Progenitor cell of endocrine pancreas (in vitro differentiated cells): ENCODE results near the gene OTOR. TPM values are rescaled to one million over a fixed set of nuclear protein-coding genes. Genes with fewer than 3 reads are reported as not detected.

ENCODE experiments used
- DNase-seq: peaks from one replicate; pipeline ENCODE4 v3.0.0; 2021; ENCODE audit warnings: low spot score; ENCODE audit not compliant: unreplicated experiment
- H3K27ac Mint-ChIP-seq: 2 replicates; pipeline ENCODE4 v1.8.0; 2021; ENCODE audit warnings: mild to moderate bottlenecking, moderate library complexity, mixed read lengths
- H3K27me3 Mint-ChIP-seq: 2 replicates; pipeline ENCODE4 v1.8.0; 2021; ENCODE audit warnings: mixed read lengths
- H3K36me3 Mint-ChIP-seq: 2 replicates; pipeline ENCODE4 v1.8.0; 2022; ENCODE audit warnings: mixed read lengths; ENCODE audit not compliant: insufficient read depth
- H3K4me1 Mint-ChIP-seq: 2 replicates; pipeline ENCODE4 v1.8.0; 2021; ENCODE audit warnings: low read depth, mixed read lengths
- H3K4me3 Mint-ChIP-seq: 2 replicates; pipeline ENCODE4 v1.8.0; 2021; ENCODE audit warnings: low read depth, mild to moderate bottlenecking, moderate library complexity, mixed read lengths
- H3K9me3 Mint-ChIP-seq: 2 replicates; pipeline ENCODE4 v1.8.0; 2021; ENCODE audit warnings: low read depth, mixed read lengths
- CTCF ChIP-seq: fragments of 200-600 bp; sonication (generic); IDR thresholded peaks from one replicate; pipeline ENCODE4 v1.5.0; 2021; ENCODE audit warnings: antibody characterized with exemption, mild to moderate bottlenecking; ENCODE audit not compliant: unreplicated experiment
- total RNA-seq: library from RNA; stranded (reverse); gene quantifications from 2 replicates; pipeline ENCODE4 v1.2.1, GENCODE V29; 2021

The OTOR gene
- total RNA-seq, 1 donor from 2014 or later, result not detected

DNA sequence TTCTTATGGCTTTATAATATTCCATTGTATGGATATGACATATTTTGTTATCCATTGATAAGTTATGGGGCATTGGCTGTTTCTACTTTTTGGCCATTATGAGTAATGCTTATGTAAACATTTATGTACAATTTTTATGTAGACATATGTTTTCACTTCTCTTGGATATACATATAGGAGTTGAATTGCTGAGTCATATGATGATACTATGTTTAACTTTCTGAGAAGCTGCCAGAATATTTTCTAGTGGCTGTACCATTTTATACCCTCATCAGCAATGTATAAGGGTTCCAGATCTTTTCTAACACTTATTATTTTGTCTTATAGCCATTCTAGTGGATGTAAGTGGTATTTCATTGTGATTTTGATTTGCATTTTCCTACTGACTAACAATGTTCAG is 23.1 kb downstream of the OTOR start:
- no peak overlapping the region for H3K4me3 Mint-ChIP-seq
- H3K36me3 Mint-ChIP-seq, result no peaks in the 10 kb centered on the region
- no peak for DNase-seq
- no peak overlapping the region for H3K27ac Mint-ChIP-seq
- no peaks in the 10 kb centered on the region for H3K4me1 Mint-ChIP-seq
- peaks cover 15% of the 10 kb centered on the region for H3K9me3 Mint-ChIP-seq
- TF ChIP-seq CTCF, result no peak
- H3K27me3 Mint-ChIP-seq, result peaks cover 12% of the 10 kb centered on the region

DNA sequence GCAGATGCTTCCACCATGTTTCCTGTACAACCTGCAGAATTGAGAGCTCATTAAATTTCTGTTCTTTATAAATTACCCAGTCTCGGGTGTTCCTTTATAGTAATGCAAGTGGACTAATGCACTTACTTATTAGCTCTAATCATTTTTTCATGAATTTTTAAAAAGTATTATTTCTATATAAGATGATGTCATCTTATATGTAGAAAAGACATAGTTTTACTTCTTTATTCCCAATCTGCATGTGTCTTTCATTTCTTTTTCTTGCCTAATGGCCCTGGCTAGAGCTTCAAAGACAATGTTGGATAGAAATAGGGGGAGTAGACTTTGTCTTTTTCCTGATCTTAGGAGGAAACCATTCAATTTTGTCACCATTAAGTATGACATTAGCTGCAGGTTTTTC is 27.8 kb downstream of the OTOR start:
- H3K27me3 Mint-ChIP-seq, result peaks cover 17% of the 10 kb centered on the region
- H3K4me3 Mint-ChIP-seq, result no peak overlapping the region
- no peak overlapping the region for H3K27ac Mint-ChIP-seq
- H3K36me3 Mint-ChIP-seq, result no peaks in the 10 kb centered on the region
- TF ChIP-seq CTCF, result no peak
- DNase-seq, result no peak
- no peaks in the 10 kb centered on the region for H3K4me1 Mint-ChIP-seq
- peaks cover 15% of the 10 kb centered on the region for H3K9me3 Mint-ChIP-seq

DNA sequence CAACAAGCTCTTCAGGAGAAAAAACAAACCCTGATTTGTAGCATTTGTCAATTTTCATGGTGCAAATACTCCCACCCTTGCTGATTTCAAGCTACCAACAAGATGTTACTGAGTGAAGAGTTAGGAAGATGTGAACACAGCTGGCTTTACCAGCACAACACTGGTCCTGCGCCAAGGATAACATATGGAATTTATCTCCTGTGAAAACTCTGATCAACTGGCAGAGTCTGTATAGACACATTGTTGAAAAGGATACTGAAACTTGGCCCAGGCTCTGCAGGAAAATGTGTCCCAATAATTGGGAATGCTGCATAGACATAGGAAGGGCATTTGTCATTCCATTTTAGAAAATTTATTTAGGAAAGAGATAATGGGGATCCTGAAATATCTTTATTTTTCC is 29.0 kb downstream of the OTOR start:
- no peak for DNase-seq
- H3K27ac Mint-ChIP-seq, result no peak overlapping the region
- H3K27me3 Mint-ChIP-seq, result peaks cover 17% of the 10 kb centered on the region
- H3K36me3 Mint-ChIP-seq, result no peaks in the 10 kb centered on the region
- no peak for TF ChIP-seq CTCF
- no peaks in the 10 kb centered on the region for H3K4me1 Mint-ChIP-seq
- H3K9me3 Mint-ChIP-seq, result peaks cover 15% of the 10 kb centered on the region
- H3K4me3 Mint-ChIP-seq, result no peak overlapping the region

- DNase-seq, result no peak
- Mint-ChIP-seq H3K9me3 (peaks cover 21% of the 10 kb centered on the region), H3K36me3 (no peaks in the 10 kb centered on the region), H3K27ac (no peak overlapping the region), H3K27me3 (peaks cover 14% of the 10 kb centered on the region), H3K4me1 (no peaks in the 10 kb centered on the region), H3K4me3 (no peak overlapping the region)
- no peak for TF ChIP-seq CTCF
Observed at GRCh38 chr20:16778159-16778558, 30.0 kb downstream of the OTOR start.

DNA sequence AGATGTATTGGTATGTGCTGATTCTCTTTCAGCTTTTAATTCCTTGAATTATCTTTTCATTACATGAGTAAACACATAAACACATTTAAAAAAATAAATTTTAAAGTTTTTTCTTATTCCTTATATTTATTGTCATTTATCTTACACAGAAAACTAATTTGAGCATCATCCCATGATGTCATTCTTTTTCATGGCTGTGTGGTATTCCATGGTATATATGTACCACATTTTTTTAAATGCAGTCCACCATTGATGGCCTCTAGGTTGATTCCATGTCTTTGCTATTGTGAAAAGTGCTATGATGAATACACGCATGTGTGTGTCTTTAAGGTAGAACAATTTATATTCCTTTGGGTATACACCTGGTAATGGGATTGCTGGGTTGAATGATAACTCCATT is 33.3 kb downstream of the OTOR start:
- Mint-ChIP-seq H3K9me3 (peaks cover 11% of the 10 kb centered on the region), H3K4me1 (no peaks in the 10 kb centered on the region), H3K4me3 (no peak overlapping the region), H3K27me3 (peaks cover 7% of the 10 kb centered on the region), H3K27ac (no peak overlapping the region), H3K36me3 (no peaks in the 10 kb centered on the region)
- DNase-seq, result no peak
- TF ChIP-seq CTCF, result no peak
